WTC11 (cell line): Measurements from ENCODE around the gene MIER2. TPM values are rescaled to one million over a fixed set of nuclear protein-coding genes. Genes with fewer than 3 reads are reported as not detected.

Source experiments
- ATAC-seq: fragments of 200-7000 bp; cut with Tn5 transposase; 2 replicates; pipeline ENCODE4 v1.10.0; 2021; ENCODE audit warnings: mild to moderate bottlenecking, moderate library complexity
- CTCF ChIA-PET: fragments of 300-600 bp; sonication (Branson Sonifier 250); formaldehyde crosslinking; loops from one replicate; lab custom pipeline; 2021; ENCODE audit warnings: antibody characterized with exemption; lab: Charles Lee
- POLR2A ChIA-PET: fragments of 350-600 bp; sonication (Branson Sonifier 250); formaldehyde crosslinking; loops from one replicate; lab custom pipeline; 2021; ENCODE audit warnings: antibody characterized with exemption; lab: Charles Lee
- DNase-seq: peaks from one replicate; pipeline ENCODE4 v3.0.0; 2021; ENCODE audit warnings: low spot score
- H3K27ac Mint-ChIP-seq: 2 replicates; pipeline ENCODE4 v1.8.0; 2021; ENCODE audit warnings: mixed read lengths
- H3K27me3 Mint-ChIP-seq: 2 replicates; pipeline ENCODE4 v1.8.0; 2021; ENCODE audit warnings: low read depth, mild to moderate bottlenecking, moderate library complexity, mixed read lengths
- H3K36me3 Mint-ChIP-seq: 2 replicates; pipeline ENCODE4 v1.8.0; 2021; ENCODE audit warnings: mixed read lengths
- H3K4me1 Mint-ChIP-seq: 2 replicates; pipeline ENCODE4 v1.8.0; 2022; ENCODE audit warnings: mixed read lengths
- H3K4me3 Mint-ChIP-seq: 2 replicates; pipeline ENCODE4 v1.8.0; 2021; ENCODE audit warnings: mild to moderate bottlenecking, moderate library complexity, mixed read lengths
- H3K9me3 Mint-ChIP-seq: 2 replicates; pipeline ENCODE4 v1.8.0; 2021; ENCODE audit warnings: mixed read lengths
- ATF1 ChIP-seq: sonication (generic); formaldehyde crosslinking; IDR thresholded peaks from 2 replicates; pipeline ENCODE4 v1.8.1; 2023; ENCODE audit warnings: mild to moderate bottlenecking, moderate library complexity, missing genetic modification reagents
- CREM ChIP-seq: sonication (generic); formaldehyde crosslinking; IDR thresholded peaks from 2 replicates; pipeline ENCODE4 v1.8.1; 2022; ENCODE audit warnings: mild to moderate bottlenecking, missing genetic modification reagents, moderate library complexity
- ETV6 ChIP-seq: sonication (generic); formaldehyde crosslinking; IDR thresholded peaks from 2 replicates; pipeline ENCODE4 v1.8.1; 2022; ENCODE audit warnings: mild to moderate bottlenecking, missing genetic modification reagents
- JAZF1 ChIP-seq: fragments of 250-450 bp; sonication (Bioruptor Pico); IDR thresholded peaks from 2 replicates; pipeline ENCODE4 v1.9.0; 2021; ENCODE audit warnings: moderate library complexity, mild to moderate bottlenecking, inconsistent platforms
- RORB ChIP-seq: fragments of 250-450 bp; sonication (Bioruptor Pico); IDR thresholded peaks from 2 replicates; pipeline ENCODE4 v1.9.0; 2021; ENCODE audit warnings: mild to moderate bottlenecking
- SMAD4 ChIP-seq: sonication (generic); formaldehyde crosslinking; IDR thresholded peaks from 2 replicates; pipeline ENCODE4 v1.8.0; 2022; ENCODE audit warnings: mild to moderate bottlenecking, missing genetic modification reagents
- SP1 ChIP-seq: sonication (generic); formaldehyde crosslinking; conservative IDR thresholded peaks from 2 replicates; pipeline ENCODE4 v1.8.1; 2022; ENCODE audit warnings: missing genetic modification reagents
- TEAD1 ChIP-seq: sonication (generic); formaldehyde crosslinking; IDR thresholded peaks from 2 replicates; pipeline ENCODE4 v1.8.0; 2022; ENCODE audit warnings: mild to moderate bottlenecking, missing genetic modification reagents
- ZNF138 ChIP-seq: sonication (generic); formaldehyde crosslinking; conservative IDR thresholded peaks from 2 replicates; pipeline ENCODE4 v1.8.1; 2022; ENCODE audit warnings: mild to moderate bottlenecking, moderate library complexity, missing genetic modification reagents
- ZNF396 ChIP-seq: fragments of 250-450 bp; sonication (Bioruptor Pico); IDR thresholded peaks from 2 replicates; pipeline ENCODE4 v1.8.0; 2021; ENCODE audit warnings: mild to moderate bottlenecking, moderate library complexity, borderline replicate concordance
- total RNA-seq: library from RNA; stranded (reverse); gene quantifications from 3 replicates; pipeline ENCODE4 v1.2.3, GENCODE V29; 2021
- TF ChIP-seq, protein P1 (sequence below): sonication (generic); formaldehyde crosslinking; IDR thresholded peaks from 2 replicates; pipeline ENCODE4 v1.8.0; 2022; ENCODE audit warnings: missing genetic modification reagents
- TF ChIP-seq, protein P2 (sequence below): fragments of 250-450 bp; sonication (Bioruptor Pico); IDR thresholded peaks from 2 replicates; pipeline ENCODE4 v1.9.0; 2021; ENCODE audit warnings: moderate library complexity, mild to moderate bottlenecking, inconsistent platforms, borderline replicate concordance
- TF ChIP-seq, protein P3 (sequence below): fragments of 250-450 bp; sonication (Bioruptor Pico); IDR thresholded peaks from 2 replicates; pipeline ENCODE4 v1.9.0; 2021; ENCODE audit warnings: mild to moderate bottlenecking
- TF ChIP-seq, protein P4 (sequence below): sonication (generic); formaldehyde crosslinking; IDR thresholded peaks from 2 replicates; pipeline ENCODE4 v1.8.1; 2023; ENCODE audit warnings: mild to moderate bottlenecking, missing genetic modification reagents, moderate library complexity
- TF ChIP-seq, protein P5 (sequence below): sonication (generic); formaldehyde crosslinking; IDR thresholded peaks from 2 replicates; pipeline ENCODE4 v1.8.0; 2022; ENCODE audit warnings: mild to moderate bottlenecking, missing genetic modification reagents
- TF ChIP-seq, protein P6 (sequence below): sonication (generic); formaldehyde crosslinking; IDR thresholded peaks from 2 replicates; pipeline ENCODE4 v1.8.0; 2022; ENCODE audit warnings: mild to moderate bottlenecking, missing genetic modification reagents
- TF ChIP-seq, protein P7 (sequence below): sonication (generic); formaldehyde crosslinking; IDR thresholded peaks from 2 replicates; pipeline ENCODE4 v1.8.1; 2023; ENCODE audit warnings: mild to moderate bottlenecking, missing genetic modification reagents, moderate library complexity
- TF ChIP-seq, protein P8 (sequence below): sonication (generic); formaldehyde crosslinking; IDR thresholded peaks from 2 replicates; pipeline ENCODE4 v1.8.0; 2022; ENCODE audit warnings: mild to moderate bottlenecking, missing genetic modification reagents
- TF ChIP-seq, protein P9 (sequence below): fragments of 200-600 bp; IDR thresholded peaks from 2 replicates; pipeline ENCODE4 v1.8.0; 2022; ENCODE audit warnings: antibody characterized with exemption

The MIER2 gene
- total RNA-seq, 1 experiment from 2014 or later = 56.3 TPM

DNA sequence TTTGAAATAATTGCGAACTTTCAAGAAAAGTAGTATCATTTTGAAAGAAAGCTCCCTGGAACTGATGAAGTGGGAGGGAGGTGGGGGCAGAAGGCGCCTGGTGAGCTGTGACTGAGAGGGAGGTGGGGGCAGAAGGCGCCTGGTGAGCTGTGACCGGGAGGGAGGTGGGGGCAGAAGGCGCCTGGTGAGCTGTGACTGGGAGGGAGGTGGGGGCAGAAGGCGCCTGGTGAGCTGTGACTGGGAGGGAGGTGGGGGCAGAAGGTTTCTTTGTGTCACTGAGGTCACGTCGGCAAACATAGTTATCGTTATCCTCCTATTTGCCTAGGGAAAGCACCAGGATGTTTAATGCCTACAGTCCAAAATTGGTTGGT is 40.2 kb upstream of the MIER2 start:
- POLR2A ChIA-PET = no interaction called here
- CTCF ChIA-PET = interaction anchor here (0.9 to 2.5 kb wide), 17 partner anchors 12 to 199 kb away, joined by 3 to 32 read pairs (median 6); partner anchors contain the start of genes MADCAM1 and TPGS1
- TF ChIP-seq, protein P1, sequence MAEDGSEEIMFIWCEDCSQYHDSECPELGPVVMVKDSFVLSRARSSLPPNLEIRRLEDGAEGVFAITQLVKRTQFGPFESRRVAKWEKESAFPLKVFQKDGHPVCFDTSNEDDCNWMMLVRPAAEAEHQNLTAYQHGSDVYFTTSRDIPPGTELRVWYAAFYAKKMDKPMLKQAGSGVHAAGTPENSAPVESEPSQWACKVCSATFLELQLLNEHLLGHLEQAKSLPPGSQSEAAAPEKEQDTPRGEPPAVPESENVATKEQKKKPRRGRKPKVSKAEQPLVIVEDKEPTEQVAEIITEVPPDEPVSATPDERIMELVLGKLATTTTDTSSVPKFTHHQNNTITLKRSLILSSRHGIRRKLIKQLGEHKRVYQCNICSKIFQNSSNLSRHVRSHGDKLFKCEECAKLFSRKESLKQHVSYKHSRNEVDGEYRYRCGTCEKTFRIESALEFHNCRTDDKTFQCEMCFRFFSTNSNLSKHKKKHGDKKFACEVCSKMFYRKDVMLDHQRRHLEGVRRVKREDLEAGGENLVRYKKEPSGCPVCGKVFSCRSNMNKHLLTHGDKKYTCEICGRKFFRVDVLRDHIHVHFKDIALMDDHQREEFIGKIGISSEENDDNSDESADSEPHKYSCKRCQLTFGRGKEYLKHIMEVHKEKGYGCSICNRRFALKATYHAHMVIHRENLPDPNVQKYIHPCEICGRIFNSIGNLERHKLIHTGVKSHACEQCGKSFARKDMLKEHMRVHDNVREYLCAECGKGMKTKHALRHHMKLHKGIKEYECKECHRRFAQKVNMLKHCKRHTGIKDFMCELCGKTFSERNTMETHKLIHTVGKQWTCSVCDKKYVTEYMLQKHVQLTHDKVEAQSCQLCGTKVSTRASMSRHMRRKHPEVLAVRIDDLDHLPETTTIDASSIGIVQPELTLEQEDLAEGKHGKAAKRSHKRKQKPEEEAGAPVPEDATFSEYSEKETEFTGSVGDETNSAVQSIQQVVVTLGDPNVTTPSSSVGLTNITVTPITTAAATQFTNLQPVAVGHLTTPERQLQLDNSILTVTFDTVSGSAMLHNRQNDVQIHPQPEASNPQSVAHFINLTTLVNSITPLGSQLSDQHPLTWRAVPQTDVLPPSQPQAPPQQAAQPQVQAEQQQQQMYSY (CRISPR knock-in tag) = no peak
- TF ChIP-seq, protein P2, sequence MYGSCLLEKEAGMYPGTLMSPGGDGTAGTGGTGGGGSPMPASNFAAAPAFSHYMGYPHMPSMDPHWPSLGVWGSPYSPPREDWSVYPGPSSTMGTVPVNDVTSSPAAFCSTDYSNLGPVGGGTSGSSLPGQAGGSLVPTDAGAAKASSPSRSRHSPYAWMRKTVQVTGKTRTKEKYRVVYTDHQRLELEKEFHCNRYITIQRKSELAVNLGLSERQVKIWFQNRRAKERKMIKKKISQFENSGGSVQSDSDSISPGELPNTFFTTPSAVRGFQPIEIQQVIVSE = no peak
- TF ChIP-seq ETV6 (CRISPR knock-in tag) = no peak
- no peak for TF ChIP-seq CREM (CRISPR knock-in tag)
- TF ChIP-seq SMAD4 = no peak
- no peak for TF ChIP-seq ZNF396
- TF ChIP-seq, protein P3, sequence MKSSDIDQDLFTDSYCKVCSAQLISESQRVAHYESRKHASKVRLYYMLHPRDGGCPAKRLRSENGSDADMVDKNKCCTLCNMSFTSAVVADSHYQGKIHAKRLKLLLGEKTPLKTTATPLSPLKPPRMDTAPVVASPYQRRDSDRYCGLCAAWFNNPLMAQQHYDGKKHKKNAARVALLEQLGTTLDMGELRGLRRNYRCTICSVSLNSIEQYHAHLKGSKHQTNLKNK = no peak
- no peak for TF ChIP-seq JAZF1 (CRISPR knock-in tag)
- no peak for TF ChIP-seq ZNF138 (CRISPR knock-in tag)
- TF ChIP-seq, protein P4, sequence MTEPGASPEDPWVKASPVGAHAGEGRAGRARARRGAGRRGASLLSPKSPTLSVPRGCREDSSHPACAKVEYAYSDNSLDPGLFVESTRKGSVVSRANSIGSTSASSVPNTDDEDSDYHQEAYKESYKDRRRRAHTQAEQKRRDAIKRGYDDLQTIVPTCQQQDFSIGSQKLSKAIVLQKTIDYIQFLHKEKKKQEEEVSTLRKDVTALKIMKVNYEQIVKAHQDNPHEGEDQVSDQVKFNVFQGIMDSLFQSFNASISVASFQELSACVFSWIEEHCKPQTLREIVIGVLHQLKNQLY (CRISPR knock-in tag) = no peak
- TF ChIP-seq, protein P5, sequence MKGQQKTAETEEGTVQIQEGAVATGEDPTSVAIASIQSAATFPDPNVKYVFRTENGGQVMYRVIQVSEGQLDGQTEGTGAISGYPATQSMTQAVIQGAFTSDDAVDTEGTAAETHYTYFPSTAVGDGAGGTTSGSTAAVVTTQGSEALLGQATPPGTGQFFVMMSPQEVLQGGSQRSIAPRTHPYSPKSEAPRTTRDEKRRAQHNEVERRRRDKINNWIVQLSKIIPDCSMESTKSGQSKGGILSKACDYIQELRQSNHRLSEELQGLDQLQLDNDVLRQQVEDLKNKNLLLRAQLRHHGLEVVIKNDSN (CRISPR knock-in tag) = no peak
- TF ChIP-seq SP1 (CRISPR knock-in tag) = no peak
- no peak for TF ChIP-seq RORB (CRISPR knock-in tag)
- H3K4me3 Mint-ChIP-seq = no peak overlapping the region
- H3K9me3 Mint-ChIP-seq = peaks cover 8% of the 10 kb centered on the region
- H3K36me3 Mint-ChIP-seq = peaks cover 2% of the 10 kb centered on the region; the same call in 1 of the 2 replicates
- no peak for DNase-seq
- ATAC-seq = no peak
- H3K27me3 Mint-ChIP-seq = peaks cover 14% of the 10 kb centered on the region
- H3K27ac Mint-ChIP-seq = no peak overlapping the region
- H3K4me1 Mint-ChIP-seq = peaks cover 28% of the 10 kb centered on the region

DNA sequence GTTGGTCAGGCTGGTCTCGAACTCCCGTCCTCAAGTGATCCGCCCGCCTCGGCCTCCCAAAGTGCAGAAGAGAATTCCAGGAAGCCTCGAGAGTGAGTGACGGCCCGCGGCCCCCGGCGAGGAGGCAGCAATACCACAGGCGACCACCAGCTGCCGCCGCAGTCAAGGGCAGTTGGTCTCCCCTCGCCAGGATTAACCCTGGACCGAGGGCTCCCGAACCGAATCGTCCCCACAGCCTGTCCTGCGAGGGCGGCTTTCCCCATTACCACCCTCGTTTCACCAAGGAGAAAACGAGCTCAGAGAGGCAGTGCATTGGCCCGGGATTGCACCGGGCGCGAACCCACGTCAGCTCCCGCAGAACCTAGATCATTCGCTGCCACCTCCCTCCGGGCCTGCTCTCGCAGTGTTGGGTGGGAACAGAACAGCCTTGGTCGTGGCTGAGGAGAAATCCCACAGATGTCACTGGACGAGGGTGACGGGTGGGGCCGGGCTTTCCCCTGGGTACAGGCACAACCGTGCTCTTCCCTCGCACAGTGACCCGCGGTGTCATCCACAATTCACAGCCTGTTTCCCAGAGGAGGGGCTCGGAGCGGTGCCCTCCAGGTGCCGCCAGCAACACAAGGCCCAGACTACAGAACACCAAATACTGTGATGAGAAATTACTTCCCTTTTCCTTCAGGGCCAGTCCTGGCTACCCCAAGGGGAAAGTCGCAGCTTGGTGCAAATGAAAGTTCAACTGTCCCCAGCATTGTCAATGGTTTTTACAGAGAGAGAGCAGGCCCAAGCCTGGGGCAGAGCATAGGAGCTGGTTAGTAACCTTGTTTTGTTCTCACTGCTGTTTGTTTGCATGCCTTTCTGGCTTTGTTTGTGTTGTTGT is 39.6 kb upstream of the MIER2 start:
- H3K27me3 Mint-ChIP-seq = peaks cover 17% of the 10 kb centered on the region
- peaks cover 28% of the 10 kb centered on the region for H3K4me1 Mint-ChIP-seq
- peaks cover 8% of the 10 kb centered on the region for H3K9me3 Mint-ChIP-seq
- peaks cover 2% of the 10 kb centered on the region; the same call in 1 of the 2 replicates for H3K36me3 Mint-ChIP-seq
- TF ChIP-seq, protein P6, sequence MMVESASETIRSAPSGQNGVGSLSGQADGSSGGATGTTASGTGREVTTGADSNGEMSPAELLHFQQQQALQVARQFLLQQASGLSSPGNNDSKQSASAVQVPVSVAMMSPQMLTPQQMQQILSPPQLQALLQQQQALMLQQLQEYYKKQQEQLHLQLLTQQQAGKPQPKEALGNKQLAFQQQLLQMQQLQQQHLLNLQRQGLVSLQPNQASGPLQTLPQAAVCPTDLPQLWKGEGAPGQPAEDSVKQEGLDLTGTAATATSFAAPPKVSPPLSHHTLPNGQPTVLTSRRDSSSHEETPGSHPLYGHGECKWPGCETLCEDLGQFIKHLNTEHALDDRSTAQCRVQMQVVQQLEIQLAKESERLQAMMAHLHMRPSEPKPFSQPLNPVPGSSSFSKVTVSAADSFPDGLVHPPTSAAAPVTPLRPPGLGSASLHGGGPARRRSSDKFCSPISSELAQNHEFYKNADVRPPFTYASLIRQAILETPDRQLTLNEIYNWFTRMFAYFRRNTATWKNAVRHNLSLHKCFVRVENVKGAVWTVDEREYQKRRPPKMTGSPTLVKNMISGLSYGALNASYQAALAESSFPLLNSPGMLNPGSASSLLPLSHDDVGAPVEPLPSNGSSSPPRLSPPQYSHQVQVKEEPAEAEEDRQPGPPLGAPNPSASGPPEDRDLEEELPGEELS = 0 out of 2 replicates have a peak, but pooled peaks have one; percentile 16
- TF ChIP-seq, protein P7, sequence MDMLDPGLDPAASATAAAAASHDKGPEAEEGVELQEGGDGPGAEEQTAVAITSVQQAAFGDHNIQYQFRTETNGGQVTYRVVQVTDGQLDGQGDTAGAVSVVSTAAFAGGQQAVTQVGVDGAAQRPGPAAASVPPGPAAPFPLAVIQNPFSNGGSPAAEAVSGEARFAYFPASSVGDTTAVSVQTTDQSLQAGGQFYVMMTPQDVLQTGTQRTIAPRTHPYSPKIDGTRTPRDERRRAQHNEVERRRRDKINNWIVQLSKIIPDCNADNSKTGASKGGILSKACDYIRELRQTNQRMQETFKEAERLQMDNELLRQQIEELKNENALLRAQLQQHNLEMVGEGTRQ (CRISPR knock-in tag) = 0 out of 2 replicates have a peak, but pooled peaks have one; percentile 10
- TF ChIP-seq, protein P8, sequence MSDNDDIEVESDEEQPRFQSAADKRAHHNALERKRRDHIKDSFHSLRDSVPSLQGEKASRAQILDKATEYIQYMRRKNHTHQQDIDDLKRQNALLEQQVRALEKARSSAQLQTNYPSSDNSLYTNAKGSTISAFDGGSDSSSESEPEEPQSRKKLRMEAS (CRISPR knock-in tag) = peak; percentile 61
- TF ChIP-seq, protein P5 (CRISPR knock-in tag) = 0 out of 2 replicates have a peak, but pooled peaks have one; percentile 14
- no peak for TF ChIP-seq TEAD1 (CRISPR knock-in tag)
- TF ChIP-seq, protein P9, sequence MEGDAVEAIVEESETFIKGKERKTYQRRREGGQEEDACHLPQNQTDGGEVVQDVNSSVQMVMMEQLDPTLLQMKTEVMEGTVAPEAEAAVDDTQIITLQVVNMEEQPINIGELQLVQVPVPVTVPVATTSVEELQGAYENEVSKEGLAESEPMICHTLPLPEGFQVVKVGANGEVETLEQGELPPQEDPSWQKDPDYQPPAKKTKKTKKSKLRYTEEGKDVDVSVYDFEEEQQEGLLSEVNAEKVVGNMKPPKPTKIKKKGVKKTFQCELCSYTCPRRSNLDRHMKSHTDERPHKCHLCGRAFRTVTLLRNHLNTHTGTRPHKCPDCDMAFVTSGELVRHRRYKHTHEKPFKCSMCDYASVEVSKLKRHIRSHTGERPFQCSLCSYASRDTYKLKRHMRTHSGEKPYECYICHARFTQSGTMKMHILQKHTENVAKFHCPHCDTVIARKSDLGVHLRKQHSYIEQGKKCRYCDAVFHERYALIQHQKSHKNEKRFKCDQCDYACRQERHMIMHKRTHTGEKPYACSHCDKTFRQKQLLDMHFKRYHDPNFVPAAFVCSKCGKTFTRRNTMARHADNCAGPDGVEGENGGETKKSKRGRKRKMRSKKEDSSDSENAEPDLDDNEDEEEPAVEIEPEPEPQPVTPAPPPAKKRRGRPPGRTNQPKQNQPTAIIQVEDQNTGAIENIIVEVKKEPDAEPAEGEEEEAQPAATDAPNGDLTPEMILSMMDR = peak; percentile 68
- TF ChIP-seq ATF1 = no peak
- ATAC-seq (peak; percentile 98), DNase-seq (peak; percentile 83)
- no peak overlapping the region for H3K27ac Mint-ChIP-seq
- H3K4me3 Mint-ChIP-seq = no peak overlapping the region
- ChIA-PET POLR2A (no interaction called here), CTCF (interaction anchor here (0.5 to 2.5 kb wide), 27 partner anchors 10 to 1490 kb away, joined by 3 to 32 read pairs (median 5); partner anchors contain the start of genes MADCAM1 and TPGS1)
